ENCODE data around the gene SIKE1. TPM values are rescaled to one million over a fixed set of nuclear protein-coding genes. Genes with fewer than 3 reads are reported as not detected.
A peak's percentile ranks its signal among the peaks of the same experiment; 100 is the strongest.
"Not testable (repeated sequence)": the region's sequence is repeated elsewhere in the genome, so short reads cannot be mapped to it uniquely, and the experiment has no call there.

SIKE1 gene
- total and polyA plus RNA-seq, 4 experiments from 2014 or later: 35.4 to 67.1 (median 51.7) TPM

- Histone ChIP-seq H3K27me3 (ENCODE audit: insufficient read depth, low read length) (no peaks in the 10 kb centered on the region), H3K9me3 (ENCODE audit: control insufficient read depth in 1 of 2, low read length in 2 of 2) (no peaks in the 10 kb centered on the region), H3K36me3 (ENCODE audit: insufficient read depth, low read length) (no peaks in the 10 kb centered on the region), H3K4me3 (ENCODE audit: low read length in 2 of 2) (peak overlapping the region; percentile 97 to 99), H3K4me1 (ENCODE audit: insufficient read depth, low read length) (peaks cover 66% of the 10 kb centered on the region), H3K27ac (ENCODE audit: low read depth, low read length) (peak overlapping the region; percentile 100)
- Mint-ChIP-seq H3K36me3 (peaks cover 0 to 30% of the 10 kb centered on the region in 2 donors), H3K27ac (peak overlapping the region; percentile 100), H3K4me1 (peaks cover 57 to 76% (median 63%) of the 10 kb centered on the region in 4 donors), H3K27me3 (no peaks in the 10 kb centered on the region), H3K4me3 (peak overlapping the region; percentile 97 to 100 (median 100)), H3K9me3 (peaks cover 0 to 2% (median 0%) of the 10 kb centered on the region in 8 donors)
- intact Hi-C loops (cut with micrococcal nuclease): loop anchor here (2.0 to 10.0 kb wide), 2 partner anchors 307 to 349 kb away; no protein-coding TSS in a partner anchor
- ChIA-PET CTCF (ENCODE audit: partially characterized antibody) (interaction anchor here (0.8 to 1.5 kb wide), 3 partner anchors 22 to 173 kb away, joined by 3 read pairs; no protein-coding TSS in a partner anchor), POLR2A (ENCODE audit: partially characterized antibody) (interaction anchor here (0.6 to 3.9 kb wide), 6 partner anchors 22 to 812 kb away, joined by 3 to 45 read pairs (median 15); partner anchors contain the start of genes NRAS, SIKE1 and TRIM33)
- peak in 3 of 5 donors; percentile 13 to 59 (median 27) for DNase-seq
Measured at GRCh38 chr1:114756009-114756892, 24.2 kb downstream of the SIKE1 start.

- DNase-seq: no peak
- Mint-ChIP-seq H3K36me3 (peaks cover 3 to 30% of the 10 kb centered on the region in 2 donors), H3K27ac (peak overlapping the region; percentile 80 to 100 (median 100)), H3K4me3 (peak overlapping the region; percentile 97 to 100 (median 100)), H3K9me3 (peaks cover 0 to 2% (median 0%) of the 10 kb centered on the region in 8 donors), H3K27me3 (no peaks in the 10 kb centered on the region), H3K4me1 (peaks cover 64 to 86% (median 72%) of the 10 kb centered on the region in 4 donors)
- Histone ChIP-seq H3K9me3 (ENCODE audit: control insufficient read depth in 1 of 2, low read length in 2 of 2) (no peaks in the 10 kb centered on the region), H3K4me1 (ENCODE audit: insufficient read depth, low read length) (peaks cover 76% of the 10 kb centered on the region), H3K27ac (ENCODE audit: low read depth, low read length) (peak overlapping the region; percentile 100), H3K4me3 (ENCODE audit: low read length in 2 of 2) (peak overlapping the region; percentile 97 to 99), H3K36me3 (ENCODE audit: insufficient read depth, low read length) (no peaks in the 10 kb centered on the region), H3K27me3 (ENCODE audit: insufficient read depth, low read length) (no peaks in the 10 kb centered on the region)
- ChIA-PET CTCF (ENCODE audit: partially characterized antibody) (interaction anchor here (0.8 kb wide), 1 partner anchor 172 kb away, joined by 3 read pairs; no protein-coding TSS in a partner anchor), POLR2A (ENCODE audit: partially characterized antibody) (interaction anchor here (0.6 to 0.9 kb wide), 3 partner anchors 25 to 811 kb away, joined by 3 read pairs; partner anchors contain the start of genes SIKE1 and TRIM33)
- intact Hi-C loops (cut with micrococcal nuclease): loop anchor here (10.0 kb wide), 1 partner anchor 350 kb away; no protein-coding TSS in a partner anchor
Measured at GRCh38 chr1:114755006-114755931, 25.2 kb downstream of the SIKE1 start.

DNA sequence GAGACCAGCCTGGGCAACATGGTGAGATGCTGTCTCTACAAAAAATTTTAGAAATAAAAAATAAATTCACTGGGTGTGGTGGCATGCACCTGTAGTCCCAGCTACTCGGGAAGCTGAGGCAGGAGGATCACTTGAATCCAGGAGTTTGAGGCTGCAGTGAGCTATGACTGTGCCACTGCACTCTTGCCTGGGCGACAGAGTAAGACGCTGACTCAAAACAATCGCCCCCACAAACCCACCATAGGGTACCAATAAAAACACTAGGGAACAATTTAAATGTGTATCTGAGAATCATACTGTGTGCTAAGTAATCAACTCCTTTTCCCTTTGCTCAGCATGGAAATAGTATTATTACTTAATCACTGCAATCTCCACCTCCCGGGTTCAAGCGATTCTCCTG is 26.8 kb downstream of the SIKE1 start:
- Mint-ChIP-seq H3K27ac (peak overlapping the region; percentile 60 to 100 (median 89)), H3K4me1 (peaks cover 76 to 100% (median 86%) of the 10 kb centered on the region in 4 donors), H3K36me3 (peaks cover 15 to 45% of the 10 kb centered on the region in 2 donors), H3K4me3 (peak overlapping the region; percentile 58 to 100 (median 100))
- Histone ChIP-seq H3K36me3 (ENCODE audit: insufficient read depth, low read length) (peaks cover 13% of the 10 kb centered on the region), H3K27ac (ENCODE audit: low read depth, low read length) (peak overlapping the region; percentile 100), H3K4me1 (ENCODE audit: insufficient read depth, low read length) (peaks cover 91% of the 10 kb centered on the region), H3K4me3 (ENCODE audit: low read length in 2 of 2) (peak overlapping the region in 1 of 2 donors; percentile 12)
- H3K9me3 Mint-ChIP-seq; H3K27me3 ChIP-seq (ENCODE audit: insufficient read depth, low read length); POLR2A ChIA-PET (ENCODE audit: partially characterized antibody); H3K9me3 ChIP-seq (ENCODE audit: control insufficient read depth in 1 of 2, low read length in 2 of 2); DNase-seq; H3K27me3 Mint-ChIP-seq: not testable (repeated sequence)
- CTCF ChIA-PET (ENCODE audit: partially characterized antibody): interaction anchor here (0.7 kb wide), 1 partner anchor 16 kb away, joined by 4 read pairs; no protein-coding TSS in a partner anchor
- intact Hi-C loops (cut with micrococcal nuclease): loop anchor here (10.0 kb wide), 1 partner anchor 351 kb away; no protein-coding TSS in a partner anchor

GRCh38 chr1:114753143-114753542 is 27.3 kb downstream of the SIKE1 start:
- Mint-ChIP-seq H3K36me3 (peaks cover 21 to 50% of the 10 kb centered on the region in 2 donors), H3K27me3 (no peaks in the 10 kb centered on the region), H3K9me3 (no peaks in the 10 kb centered on the region), H3K4me1 (peaks cover 78 to 100% (median 87%) of the 10 kb centered on the region in 4 donors), H3K27ac (peak overlapping the region in 3 of 7 donors; percentile 11 to 42 (median 20)), H3K4me3 (peak overlapping the region in 7 of 8 donors; percentile 30 to 100 (median 58))
- ChIA-PET CTCF (ENCODE audit: partially characterized antibody) (interaction anchor here (0.7 kb wide), 1 partner anchor 15 kb away, joined by 4 read pairs; no protein-coding TSS in a partner anchor), POLR2A (ENCODE audit: partially characterized antibody) (no interaction called here)
- intact Hi-C loops (cut with micrococcal nuclease): loop anchor here (10.0 kb wide), 1 partner anchor 352 kb away; no protein-coding TSS in a partner anchor
- Histone ChIP-seq H3K36me3 (ENCODE audit: insufficient read depth, low read length) (peaks cover 16% of the 10 kb centered on the region), H3K27me3 (ENCODE audit: insufficient read depth, low read length) (no peaks in the 10 kb centered on the region), H3K27ac (ENCODE audit: low read depth, low read length) (no peak overlapping the region), H3K4me1 (ENCODE audit: insufficient read depth, low read length) (peaks cover 91% of the 10 kb centered on the region), H3K4me3 (ENCODE audit: low read length in 2 of 2) (no peak overlapping the region), H3K9me3 (ENCODE audit: control insufficient read depth in 1 of 2, low read length in 2 of 2) (no peaks in the 10 kb centered on the region)
- no peak for DNase-seq

DNA sequence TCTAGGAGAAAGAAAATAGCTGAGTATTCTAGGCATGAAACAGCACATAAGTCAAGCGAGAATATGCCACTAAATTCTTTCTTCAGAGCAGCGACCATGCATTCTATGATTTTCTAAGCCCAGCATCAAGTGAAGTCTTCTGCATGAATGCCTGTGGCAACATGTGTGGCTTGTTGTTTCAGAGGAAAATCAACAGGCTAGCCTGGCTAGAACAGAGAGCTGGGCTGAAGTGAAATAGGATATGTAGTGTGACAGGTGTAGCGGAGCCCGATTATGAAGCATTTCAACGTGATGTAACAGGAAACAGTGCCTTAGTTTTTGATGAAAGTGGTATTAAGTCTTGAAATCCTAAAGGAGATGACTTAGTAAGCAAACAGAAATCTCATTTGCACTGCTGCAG is 29.7 kb downstream of the SIKE1 start:
- POLR2A ChIA-PET (ENCODE audit: partially characterized antibody): interaction anchor here (0.5 to 1.4 kb wide), 2 partner anchors 35 to 52 kb away, joined by 3 to 4 read pairs; no protein-coding TSS in a partner anchor
- H3K4me3 Mint-ChIP-seq: peak overlapping the region; percentile 16 to 70 (median 51)
- H3K36me3 Mint-ChIP-seq: peaks cover 40 to 45% of the 10 kb centered on the region in 2 donors
- H3K4me1 ChIP-seq (ENCODE audit: insufficient read depth, low read length): peaks cover 95% of the 10 kb centered on the region
- peaks cover 29% of the 10 kb centered on the region for H3K36me3 ChIP-seq (ENCODE audit: insufficient read depth, low read length)
- peaks cover 76 to 94% (median 87%) of the 10 kb centered on the region in 4 donors for H3K4me1 Mint-ChIP-seq
- no peak overlapping the region for H3K4me3 ChIP-seq (ENCODE audit: low read length in 2 of 2)
- no peaks in the 10 kb centered on the region for H3K27me3 ChIP-seq (ENCODE audit: insufficient read depth, low read length)
- H3K27ac Mint-ChIP-seq: peak overlapping the region in 4 of 7 donors; percentile 14 to 80 (median 57)
- H3K9me3 ChIP-seq (ENCODE audit: control insufficient read depth in 1 of 2, low read length in 2 of 2): no peaks in the 10 kb centered on the region
- DNase-seq: no peak
- CTCF ChIA-PET (ENCODE audit: partially characterized antibody): no interaction called here
- no peaks in the 10 kb centered on the region for H3K27me3 Mint-ChIP-seq
- intact Hi-C loops (cut with micrococcal nuclease): loop anchor here (2.0 to 10.0 kb wide), 2 partner anchors 16 to 354 kb away; no protein-coding TSS in a partner anchor
- H3K9me3 Mint-ChIP-seq: no peaks in the 10 kb centered on the region
- H3K27ac ChIP-seq (ENCODE audit: low read depth, low read length): no peak overlapping the region

DNA sequence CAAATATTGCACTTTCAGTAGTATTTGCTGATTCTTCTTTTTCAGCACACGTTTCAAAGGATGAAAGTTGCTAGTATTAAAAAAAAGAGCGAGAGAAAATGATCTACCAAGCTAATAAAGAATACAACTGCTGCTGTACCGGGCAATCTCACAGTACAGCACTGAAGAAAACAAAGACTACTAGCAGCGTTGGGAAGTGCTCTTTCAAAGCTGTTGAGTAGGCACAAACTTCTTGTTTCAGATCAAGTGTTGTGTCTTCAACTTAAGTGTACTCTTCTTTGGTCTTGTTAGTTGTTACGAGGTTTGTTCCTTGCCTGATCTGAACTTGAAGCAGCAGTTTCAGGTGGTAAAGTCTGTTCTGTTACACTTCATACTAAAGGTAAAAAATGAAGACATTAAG is 30.6 kb downstream of the SIKE1 start:
- CTCF ChIA-PET (ENCODE audit: partially characterized antibody): no interaction called here
- Mint-ChIP-seq H3K36me3 (peaks cover 46 to 49% of the 10 kb centered on the region in 2 donors), H3K27me3 (no peaks in the 10 kb centered on the region), H3K9me3 (no peaks in the 10 kb centered on the region), H3K4me3 (peak overlapping the region in 6 of 8 donors; percentile 5 to 66 (median 34)), H3K4me1 (peaks cover 70 to 93% (median 84%) of the 10 kb centered on the region in 4 donors), H3K27ac (peak overlapping the region in 1 of 7 donors; percentile 15)
- POLR2A ChIA-PET (ENCODE audit: partially characterized antibody): interaction anchor here (1.0 kb wide), 1 partner anchor 8 kb away, joined by 3 read pairs; the partner anchor contains the start of gene CSDE1
- Histone ChIP-seq H3K9me3 (ENCODE audit: control insufficient read depth in 1 of 2, low read length in 2 of 2) (no peaks in the 10 kb centered on the region), H3K4me3 (ENCODE audit: low read length in 2 of 2) (no peak overlapping the region), H3K27ac (ENCODE audit: low read depth, low read length) (no peak overlapping the region), H3K27me3 (ENCODE audit: insufficient read depth, low read length) (no peaks in the 10 kb centered on the region), H3K4me1 (ENCODE audit: insufficient read depth, low read length) (peaks cover 95% of the 10 kb centered on the region), H3K36me3 (ENCODE audit: insufficient read depth, low read length) (peaks cover 29% of the 10 kb centered on the region)
- intact Hi-C loops (cut with micrococcal nuclease): loop anchor here (2.0 to 10.0 kb wide), 2 partner anchors 15 to 355 kb away; no protein-coding TSS in a partner anchor
- no peak for DNase-seq

Measured in CD4-positive, alpha-beta memory T cell (primary cell).